Liver (tissue), 9 donors: ENCODE measurements around the gene DIS3L. TPM values are rescaled to one million over a fixed set of nuclear protein-coding genes. Genes with fewer than 3 reads are reported as not detected.

Source experiments
- DNase-seq: peaks from one replicate; pipeline ENCODE4 v3.0.0-alpha.2; 2017; ENCODE audit warnings: low spot score
- H3K27ac ChIP-seq, 2 donors: one replicate each; pipeline ENCODE4 v1.7.0; 2013; ENCODE audit warnings: inconsistent platforms in 2 of 2, low read length in 2 of 2, control low read depth in 1 of 2, low read depth in 1 of 2, mild to moderate bottlenecking in 1 of 2
- H3K27me3 ChIP-seq, 4 donors: one replicate each; pipeline versions ENCODE4 v1.6.1 to v1.7.0; 2013; ENCODE audit warnings: low read length in 3 of 4, inconsistent platforms in 1 of 4, mild to moderate bottlenecking in 1 of 4, moderate library complexity in 1 of 4; ENCODE audit not compliant: control insufficient read depth in 4 of 4, insufficient read depth in 4 of 4
- H3K36me3 ChIP-seq, 4 donors: one replicate each; pipeline versions ENCODE4 v1.6.1 to v1.7.0; 2013; ENCODE audit warnings: low read length in 3 of 4, mild to moderate bottlenecking in 3 of 4, low read depth in 1 of 4, moderate library complexity in 1 of 4; ENCODE audit not compliant: control insufficient read depth in 4 of 4, insufficient read depth in 3 of 4
- H3K4me1 ChIP-seq, 4 donors: one replicate each; pipeline versions ENCODE4 v1.6.1 to v1.7.0; 2013; ENCODE audit warnings: low read length in 3 of 4, mild to moderate bottlenecking in 3 of 4, moderate library complexity in 1 of 4; ENCODE audit not compliant: control insufficient read depth in 4 of 4, insufficient read depth in 4 of 4
- H3K4me3 ChIP-seq, 3 donors: one replicate each; pipeline versions ENCODE4 v1.6.1 to v1.7.0; 2013; ENCODE audit warnings: low read length in 3 of 3, control low read depth in 1 of 3, low read depth in 1 of 3, mild to moderate bottlenecking in 1 of 3
- H3K9ac ChIP-seq, 2 donors: one replicate each; pipeline ENCODE4 v1.7.0; 2013; ENCODE audit warnings: low read length in 2 of 2, mild to moderate bottlenecking in 2 of 2, moderate library complexity in 2 of 2, control low read depth in 1 of 2, low read depth in 1 of 2
- H3K9me3 ChIP-seq, 4 donors: one replicate each; pipeline versions ENCODE4 v1.6.1 to v1.7.0; 2013; ENCODE audit warnings: low read length in 3 of 4; ENCODE audit not compliant: control insufficient read depth in 4 of 4
- CTCF ChIP-seq: fragments of 150-350 bp; IDR thresholded peaks from 2 replicates; pipeline ENCODE4 v1.5.1; 2017; ENCODE audit warnings: improper control_type of control experiment, low read depth, low read length; ENCODE audit not compliant: missing input control
- EGR1 ChIP-seq, 2 donors: IDR thresholded peaks; 2 replicates each; pipeline ENCODE4 v1.6.1; 2016 to 2018; ENCODE audit warnings: antibody characterized with exemption in 2 of 2, low read depth in 2 of 2
- FOXA1 ChIP-seq: IDR thresholded peaks from 2 replicates; pipeline ENCODE4 v1.6.1; 2016; ENCODE audit warnings: antibody characterized with exemption
- FOXA2 ChIP-seq: IDR thresholded peaks from 2 replicates; pipeline ENCODE4 v1.6.1; 2016; ENCODE audit warnings: antibody characterized with exemption
- GABPA ChIP-seq, 2 donors: IDR thresholded peaks in 1 of 2; conservative IDR thresholded peaks in 1 of 2; 2 replicates each; pipeline ENCODE4 v1.6.1; 2016; ENCODE audit warnings: antibody characterized with exemption in 2 of 2, mild to moderate bottlenecking in 1 of 2, moderate library complexity in 1 of 2
- HNF4A ChIP-seq, 2 donors: conservative IDR thresholded peaks; 2 replicates each; pipeline ENCODE4 v1.6.1; 2016; ENCODE audit warnings: antibody characterized with exemption in 2 of 2, mild to moderate bottlenecking in 2 of 2
- HNF4G ChIP-seq: IDR thresholded peaks from 2 replicates; pipeline ENCODE4 v1.6.1; 2016; ENCODE audit warnings: antibody characterized with exemption
- JUND ChIP-seq, 2 donors: IDR thresholded peaks; 2 replicates each; pipeline ENCODE4 v1.6.1; 2016; ENCODE audit warnings: antibody characterized with exemption in 2 of 2
- MAX ChIP-seq: IDR thresholded peaks from 2 replicates; pipeline ENCODE4 v1.6.1; 2016; ENCODE audit warnings: antibody characterized with exemption
- NR2F2 ChIP-seq: IDR thresholded peaks from 2 replicates; pipeline ENCODE4 v1.6.1; 2016; ENCODE audit warnings: antibody characterized with exemption
- RAD21 ChIP-seq, 2 donors: IDR thresholded peaks; 2 replicates each; pipeline ENCODE4 v1.6.1; 2016; ENCODE audit warnings: antibody characterized with exemption in 2 of 2, mild to moderate bottlenecking in 2 of 2
- REST ChIP-seq: IDR thresholded peaks from 2 replicates; pipeline ENCODE4 v1.6.1; 2016; ENCODE audit warnings: antibody characterized with exemption, mild to moderate bottlenecking
- RXRA ChIP-seq, 2 donors: IDR thresholded peaks; 2 replicates each; pipeline ENCODE4 v1.6.1; 2017 to 2018; ENCODE audit warnings: antibody characterized with exemption in 2 of 2, mild to moderate bottlenecking in 1 of 2
- SP1 ChIP-seq: IDR thresholded peaks from 2 replicates; pipeline ENCODE4 v1.6.1; 2018; ENCODE audit warnings: antibody characterized with exemption, mild to moderate bottlenecking
- TAF1 ChIP-seq: conservative IDR thresholded peaks from 2 replicates; pipeline ENCODE4 v1.6.1; 2016; ENCODE audit warnings: antibody characterized with exemption, mild to moderate bottlenecking
- YY1 ChIP-seq: IDR thresholded peaks from 2 replicates; pipeline ENCODE4 v1.6.1; 2016; ENCODE audit warnings: antibody characterized with exemption, mild to moderate bottlenecking
- WGBS: extraction: QIAGEN DNeasy Blood & Tissue Kit; methylation state at CpG from one replicate; pipeline ENCODE4 v1.1.7; 2013; 5-methylcytosine and 5-hydroxymethylcytosine counted together
- polyA plus RNA-seq, 2 donors: library from polyadenylated mRNA; stranded (reverse) in 1 of 2; unstranded in 1 of 2; fragments of 200-250 nt in 1 of 2; fragments of >200 nt in 1 of 2; fragmentation: Nextera tagmentation in 1 of 2; extraction: Ambion mirVana in 1 of 2; gene quantifications; one replicate each; pipeline versions ENCODE4 v1.2.1 to v1.2.3, GENCODE V29; 2013 to 2015
- total RNA-seq, 2 donors: library from RNA; depleted of rRNA; stranded (reverse); fragments of >200 nt; gene quantifications; one replicate each; pipeline ENCODE4 v1.2.3, GENCODE V29; 2014
- TF ChIP-seq, protein P1 (sequence below): IDR thresholded peaks from 2 replicates; pipeline ENCODE4 v1.6.1; 2016; ENCODE audit warnings: antibody characterized with exemption
- donor health status: healthy.
- donor health status: healthy.
- donor health status: healthy.
- donor health status: healthy.
- donor health status: healthy.

The DIS3L gene
- total and polyA plus RNA-seq, 4 donors, result 9.9 to 40.2 (median 15.7) TPM

- Histone ChIP-seq H3K27me3 (no peaks in the 10 kb centered on the region), H3K9ac (no peak overlapping the region), H3K9me3 (no peaks in the 10 kb centered on the region), H3K36me3 (peaks cover 7 to 43% (median 24%) of the 10 kb centered on the region in 4 donors), H3K27ac (no peak overlapping the region), H3K4me3 (no peak overlapping the region), H3K4me1 (no peaks in the 10 kb centered on the region)
- no peak for DNase-seq
- TF ChIP-seq FOXA2, result no peak
- no peak for TF ChIP-seq EGR1 (IDR thresholded peaks at IDR 0.05; ENCODE audit: low read depth in 2 of 2)
- no peak for TF ChIP-seq RAD21 (IDR thresholded peaks at IDR 0.05)
- TF ChIP-seq JUND (IDR thresholded peaks at IDR 0.05), result no peak
- TF ChIP-seq FOXA1, result no peak
- no peak for TF ChIP-seq YY1
- TF ChIP-seq HNF4G, result no peak
- TF ChIP-seq RXRA (IDR thresholded peaks at IDR 0.05), result no peak
- TF ChIP-seq, protein P1, sequence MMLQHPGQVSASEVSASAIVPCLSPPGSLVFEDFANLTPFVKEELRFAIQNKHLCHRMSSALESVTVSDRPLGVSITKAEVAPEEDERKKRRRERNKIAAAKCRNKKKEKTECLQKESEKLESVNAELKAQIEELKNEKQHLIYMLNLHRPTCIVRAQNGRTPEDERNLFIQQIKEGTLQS, result no peak
- no peak for TF ChIP-seq MAX
- TF ChIP-seq REST, result no peak
- 95% methylated on average over 2 of the region's 2 CpGs for WGBS
Observed at GRCh38 chr15:66310786-66311185, 17.4 kb downstream of the DIS3L start.

DNA sequence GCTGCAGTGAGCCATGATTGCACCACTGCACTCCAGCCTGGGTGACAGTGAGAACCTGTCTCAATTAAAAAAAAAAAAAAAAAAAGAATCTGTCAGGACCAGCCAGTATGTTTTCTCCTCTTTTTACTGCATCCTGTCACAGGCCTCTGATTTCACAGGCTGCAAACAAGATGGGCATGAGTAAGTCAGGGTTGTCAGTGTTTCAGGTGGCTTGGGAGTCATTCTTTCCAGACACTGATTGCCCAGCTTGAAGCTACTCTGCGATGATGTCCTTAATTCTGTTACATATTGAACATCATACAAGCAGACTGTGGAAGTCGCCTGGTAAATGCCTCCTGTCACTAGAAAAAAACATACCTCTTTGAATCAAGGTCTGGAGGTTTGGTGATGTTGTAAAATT, 18.8 kb downstream of the DIS3L start:
- DNase-seq, result no peak
- Histone ChIP-seq H3K9ac (no peak overlapping the region), H3K27ac (no peak overlapping the region), H3K9me3 (no peaks in the 10 kb centered on the region), H3K4me1 (no peaks in the 10 kb centered on the region), H3K4me3 (no peak overlapping the region), H3K27me3 (no peaks in the 10 kb centered on the region), H3K36me3 (peaks cover 7 to 52% (median 27%) of the 10 kb centered on the region in 4 donors)
- TF ChIP-seq GABPA (IDR thresholded peaks at IDR 0.05 in 1 of 2, conservative IDR thresholded peaks at IDR 0.05 in 1 of 2) (no peak), NR2F2 (no peak), TAF1 (no peak), YY1 (no peak), HNF4G (no peak), FOXA2 (no peak), FOXA1 (no peak), JUND (IDR thresholded peaks at IDR 0.05) (no peak), RXRA (IDR thresholded peaks at IDR 0.05) (no peak), HNF4A (conservative IDR thresholded peaks at IDR 0.05) (no peak)
- WGBS, result 97% methylated on average over 2 of the region's 2 CpGs

- peaks cover 10 to 58% (median 42%) of the 10 kb centered on the region in 4 donors for H3K36me3 ChIP-seq
- no peak for DNase-seq
Observed at GRCh38 chr15:66323312-66323928, 30.1 kb downstream of the DIS3L start.

More at GRCh38 chr15:66323312-66323928, 30.1 kb downstream of the DIS3L start:
- WGBS, result 86% methylated on average over 12 of the region's 12 CpGs
- no peaks in the 10 kb centered on the region for H3K9me3 ChIP-seq
- TF ChIP-seq SP1 (no peak), EGR1 (IDR thresholded peaks at IDR 0.05; ENCODE audit: low read depth in 2 of 2) (no peak), GABPA (IDR thresholded peaks at IDR 0.05 in 1 of 2, conservative IDR thresholded peaks at IDR 0.05 in 1 of 2) (no peak), FOXA1 (no peak), RXRA (IDR thresholded peaks at IDR 0.05) (no peak), RAD21 (IDR thresholded peaks at IDR 0.05) (no peak), NR2F2 (no peak), HNF4A (conservative IDR thresholded peaks at IDR 0.05) (no peak), FOXA2 (no peak), CTCF (no peak), YY1 (no peak), TAF1 (no peak)
- TF ChIP-seq, protein P1, result no peak
- no peaks in the 10 kb centered on the region for H3K27me3 ChIP-seq
- H3K9ac ChIP-seq, result no peak overlapping the region
- no peak overlapping the region for H3K4me3 ChIP-seq
- no peaks in the 10 kb centered on the region for H3K4me1 ChIP-seq
- H3K27ac ChIP-seq, result no peak overlapping the region
